Testis (tissue), 3 donors: ENCODE results near the gene OPCML. TPM values are rescaled to one million over a fixed set of nuclear protein-coding genes. Genes with fewer than 3 reads are reported as not detected.

ENCODE experiments used
- DNase-seq: peaks from one replicate; pipeline ENCODE4 v3.0.0-alpha.2; 2019
- H3K27ac ChIP-seq, 2 donors: fragments of 200-600 bp; sonication (generic); one replicate each; pipeline ENCODE4 v1.5.1; 2019
- H3K27me3 ChIP-seq: fragments of 200-600 bp; sonication (generic); one replicate; pipeline ENCODE4 v1.5.1; 2019
- H3K36me3 ChIP-seq: fragments of 200-600 bp; sonication (generic); one replicate; pipeline ENCODE4 v1.5.1; 2017; ENCODE audit warnings: low read depth; ENCODE audit errors: missing control alignments
- H3K4me1 ChIP-seq: fragments of 200-600 bp; sonication (generic); one replicate; pipeline ENCODE4 v1.5.1; 2019
- H3K4me3 ChIP-seq, 2 donors: fragments of 200-600 bp; sonication (generic); one replicate each; pipeline ENCODE4 v1.5.1; 2017 to 2019
- H3K9me3 ChIP-seq: fragments of 200-600 bp; sonication (generic); one replicate; pipeline ENCODE4 v1.5.1; 2017
- POLR2A ChIP-seq: fragments of 450-650 bp; IDR thresholded peaks from one replicate; pipeline ENCODE4 v1.6.1; 2017; ENCODE audit warnings: antibody characterized with exemption, mild to moderate bottlenecking, moderate library complexity
- WGBS, 2 donors: methylation state at CpG; one replicate each; pipeline ENCODE4 v1.1.5; 2018; 5-methylcytosine and 5-hydroxymethylcytosine counted together
- intact Hi-C: fragments of 100-400 bp; cut with DNase I; formaldehyde crosslinking; loops from one replicate; pipeline ENCODE4 v1.15.1; 2023; ENCODE audit warnings: low total_unique reads
- polyA plus RNA-seq: library from polyadenylated mRNA; stranded (reverse); fragments of 350-450 nt; fragmentation: Illumina TruSeq; extraction: RNeasy Lipid Tissue Mini Kit (QIAGEN cat#74804); gene quantifications from one replicate; pipeline ENCODE4 v1.2.3, GENCODE V29; 2014; ENCODE audit warnings: low read depth, low replicate concordance; ENCODE audit not compliant: insufficient read depth
- total RNA-seq, 2 donors: library from RNA; depleted of rRNA; stranded (reverse); fragments of >200 nt; gene quantifications; one replicate each; pipeline ENCODE4 v1.2.3, GENCODE V29; 2016
- TF ChIP-seq, protein P1 (sequence below), 3 experiments: fragments of 450-650 bp in 2 of 3; fragments of 200-600 bp in 1 of 3; sonication (generic) in 1 of 3; IDR thresholded peaks; one replicate each; pipeline ENCODE4 v1.5.1; 2016 to 2019; ENCODE audit warnings: antibody characterized with exemption in 3 of 3, mild to moderate bottlenecking in 2 of 3, moderate library complexity in 1 of 3

The OPCML gene
- total and polyA plus RNA-seq, 3 donors from 2014 or later, result 0.16 to 2.7 (median 0.62) TPM

DNA sequence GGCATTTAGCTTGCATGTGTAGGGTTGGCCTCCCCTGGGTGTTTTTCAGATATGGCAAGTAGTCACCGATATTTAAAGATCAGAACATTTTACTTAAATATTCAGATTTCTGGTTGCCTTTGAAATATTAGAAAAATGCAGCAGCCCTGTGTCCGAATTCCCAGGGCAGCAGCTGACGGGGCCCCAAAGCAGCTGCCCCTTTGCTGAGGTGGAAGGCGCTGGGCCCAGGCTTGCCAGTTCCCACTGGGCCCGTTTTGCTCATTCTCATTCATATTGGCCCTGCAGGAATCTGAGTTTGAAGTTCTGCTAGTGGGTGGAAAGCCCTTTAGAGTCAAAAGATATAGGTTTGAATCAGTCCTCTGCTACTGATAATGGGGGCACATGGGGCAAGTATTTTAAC lies 692.1 kb downstream of the OPCML start:
- no peaks in the 10 kb centered on the region for H3K27me3 ChIP-seq
- no peaks in the 10 kb centered on the region for H3K36me3 ChIP-seq
- 56 to 67% methylated on average over 5 of the region's 5 CpGs for WGBS, 2 donors
- no peak for DNase-seq
- no peak overlapping the region for H3K27ac ChIP-seq
- H3K4me1 ChIP-seq, result no peaks in the 10 kb centered on the region
- intact Hi-C loops, result no loop called here
- TF ChIP-seq, protein P1, sequence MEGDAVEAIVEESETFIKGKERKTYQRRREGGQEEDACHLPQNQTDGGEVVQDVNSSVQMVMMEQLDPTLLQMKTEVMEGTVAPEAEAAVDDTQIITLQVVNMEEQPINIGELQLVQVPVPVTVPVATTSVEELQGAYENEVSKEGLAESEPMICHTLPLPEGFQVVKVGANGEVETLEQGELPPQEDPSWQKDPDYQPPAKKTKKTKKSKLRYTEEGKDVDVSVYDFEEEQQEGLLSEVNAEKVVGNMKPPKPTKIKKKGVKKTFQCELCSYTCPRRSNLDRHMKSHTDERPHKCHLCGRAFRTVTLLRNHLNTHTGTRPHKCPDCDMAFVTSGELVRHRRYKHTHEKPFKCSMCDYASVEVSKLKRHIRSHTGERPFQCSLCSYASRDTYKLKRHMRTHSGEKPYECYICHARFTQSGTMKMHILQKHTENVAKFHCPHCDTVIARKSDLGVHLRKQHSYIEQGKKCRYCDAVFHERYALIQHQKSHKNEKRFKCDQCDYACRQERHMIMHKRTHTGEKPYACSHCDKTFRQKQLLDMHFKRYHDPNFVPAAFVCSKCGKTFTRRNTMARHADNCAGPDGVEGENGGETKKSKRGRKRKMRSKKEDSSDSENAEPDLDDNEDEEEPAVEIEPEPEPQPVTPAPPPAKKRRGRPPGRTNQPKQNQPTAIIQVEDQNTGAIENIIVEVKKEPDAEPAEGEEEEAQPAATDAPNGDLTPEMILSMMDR (IDR thresholded peaks at IDR 0.05), result no peak
- no peak for TF ChIP-seq POLR2A
- H3K4me3 ChIP-seq, result no peak overlapping the region
- H3K9me3 ChIP-seq, result no peaks in the 10 kb centered on the region

DNA sequence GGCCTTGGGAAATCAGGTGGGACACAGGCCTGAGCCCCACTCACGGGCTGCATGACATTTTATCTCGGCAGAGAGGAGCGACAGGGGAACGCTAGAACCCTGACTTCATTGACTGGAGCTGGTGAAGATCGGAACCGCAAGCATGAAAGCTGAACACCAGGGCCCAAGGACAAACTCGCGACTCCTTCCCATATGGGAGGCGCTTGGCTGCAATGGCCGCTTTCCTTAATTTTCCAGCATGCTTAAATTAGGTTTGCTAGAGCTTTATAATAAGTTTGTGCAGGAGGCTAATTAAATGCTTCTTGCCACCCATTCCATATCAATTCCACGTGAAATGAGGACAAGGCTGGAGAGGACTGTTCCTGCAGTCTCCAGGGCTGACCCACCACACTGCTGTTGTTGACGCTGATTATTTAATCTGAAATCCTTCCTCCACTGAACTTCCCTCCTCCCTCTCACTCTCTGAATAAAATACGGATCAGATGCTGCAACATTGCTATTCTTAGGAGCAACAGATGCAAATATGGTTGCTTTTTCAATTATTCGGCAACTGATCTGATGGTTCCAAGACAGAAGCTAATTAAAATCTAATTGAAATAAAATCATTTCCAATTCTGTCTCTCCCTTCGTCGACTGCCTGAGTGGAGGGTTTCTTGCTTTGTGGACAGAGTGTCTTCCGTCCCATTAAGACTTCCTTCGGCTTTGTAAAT lies 692.9 kb downstream of the OPCML start:
- DNase-seq, result no peak
- Histone ChIP-seq H3K27me3 (no peaks in the 10 kb centered on the region), H3K27ac (no peak overlapping the region), H3K36me3 (no peaks in the 10 kb centered on the region), H3K4me1 (no peaks in the 10 kb centered on the region), H3K4me3 (no peak overlapping the region), H3K9me3 (no peaks in the 10 kb centered on the region)
- WGBS, 2 donors, result 38 to 55% methylated on average over 18 of the region's 18 CpGs
- TF ChIP-seq, protein P1 (IDR thresholded peaks at IDR 0.05), result no peak
- no peak for TF ChIP-seq POLR2A
- intact Hi-C loops, result no loop called here

DNA sequence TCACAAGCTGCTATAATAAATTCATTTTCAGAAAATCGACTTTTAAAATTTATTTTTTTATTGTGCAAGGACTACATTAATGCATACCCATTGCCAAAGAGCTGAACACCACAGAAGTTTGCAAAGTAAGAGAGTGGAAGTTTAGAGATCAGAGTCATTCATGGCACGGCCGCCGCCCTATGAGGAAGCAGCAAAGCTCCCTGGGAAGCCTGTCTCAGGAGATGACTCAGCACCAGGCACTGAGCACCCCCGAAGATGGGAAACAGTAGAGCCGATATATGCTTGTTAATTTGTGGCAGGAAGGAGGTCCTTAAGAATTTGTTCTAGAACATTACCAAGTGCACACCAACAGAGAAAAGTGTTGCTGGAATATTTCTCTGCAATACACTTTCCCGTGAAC lies 693.7 kb downstream of the OPCML start:
- no peak for DNase-seq
- Histone ChIP-seq H3K36me3 (no peaks in the 10 kb centered on the region), H3K27ac (no peak overlapping the region), H3K27me3 (no peaks in the 10 kb centered on the region), H3K4me1 (no peaks in the 10 kb centered on the region), H3K9me3 (no peaks in the 10 kb centered on the region), H3K4me3 (no peak overlapping the region)
- 57 to 75% methylated on average over 7 of the region's 7 CpGs for WGBS, 2 donors
- intact Hi-C loops, result no loop called here
- TF ChIP-seq POLR2A, result no peak
- TF ChIP-seq, protein P1 (IDR thresholded peaks at IDR 0.05), result no peak

DNA sequence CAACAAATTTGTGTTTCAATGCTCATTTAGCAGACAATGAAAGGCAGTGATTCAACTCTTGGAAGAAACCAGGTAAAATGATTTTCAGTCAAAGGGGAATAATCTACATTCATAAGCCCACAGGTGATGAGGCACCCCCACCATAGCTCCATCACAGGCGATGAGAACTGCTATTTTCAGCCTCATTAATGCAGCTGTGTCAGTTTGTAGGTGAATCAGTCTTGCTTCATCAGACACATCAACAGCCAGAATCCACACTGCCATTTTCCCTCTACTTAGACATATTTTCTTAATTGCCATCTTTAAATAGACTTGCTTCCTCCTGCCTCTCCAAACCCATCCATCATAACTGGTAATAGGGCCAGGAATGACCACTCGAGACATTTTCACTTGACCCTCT lies 701.0 kb downstream of the OPCML start:
- 80 to 82% methylated on average over 2 of the region's 2 CpGs for WGBS, 2 donors
- Histone ChIP-seq H3K36me3 (no peaks in the 10 kb centered on the region), H3K27ac (no peak overlapping the region), H3K4me1 (no peaks in the 10 kb centered on the region), H3K27me3 (no peaks in the 10 kb centered on the region), H3K4me3 (no peak overlapping the region), H3K9me3 (no peaks in the 10 kb centered on the region)
- no peak for DNase-seq
- intact Hi-C loops, result no loop called here
- TF ChIP-seq, protein P1 (IDR thresholded peaks at IDR 0.05), result no peak
- TF ChIP-seq POLR2A, result no peak

DNA sequence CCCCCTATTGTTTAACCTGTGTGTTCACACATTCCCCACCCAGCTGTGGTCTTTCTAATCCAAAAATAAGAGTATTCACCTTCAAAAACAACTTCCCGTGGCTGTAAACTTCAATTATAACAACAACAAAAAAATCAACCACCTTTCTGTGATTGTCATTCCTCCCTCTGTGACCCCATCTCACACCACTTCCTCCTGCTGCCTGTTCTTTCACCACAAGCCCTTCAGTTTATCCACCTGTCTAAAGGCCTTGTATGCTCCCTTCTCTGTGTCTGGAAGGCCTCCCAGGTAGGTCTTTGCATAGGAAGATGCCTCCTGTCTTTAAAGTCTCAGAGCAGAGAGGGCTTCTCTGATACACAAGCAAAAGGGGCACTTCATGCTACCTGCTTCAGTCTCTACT lies 707.7 kb downstream of the OPCML start:
- no peak for DNase-seq
- TF ChIP-seq, protein P1 (IDR thresholded peaks at IDR 0.05), result no peak
- no peak for TF ChIP-seq POLR2A
- no peak overlapping the region for H3K4me3 ChIP-seq
- intact Hi-C loops, result no loop called here
- no peaks in the 10 kb centered on the region for H3K4me1 ChIP-seq
- 69 to 94% methylated on average over 1 of the region's 1 CpG for WGBS, 2 donors
- H3K27me3 ChIP-seq, result no peaks in the 10 kb centered on the region
- H3K36me3 ChIP-seq, result no peaks in the 10 kb centered on the region
- no peak overlapping the region for H3K27ac ChIP-seq
- H3K9me3 ChIP-seq, result no peaks in the 10 kb centered on the region
